ENCODE measurements around the gene OGFRL1. TPM values are rescaled to one million over a fixed set of nuclear protein-coding genes. Genes with fewer than 3 reads are reported as not detected.
A peak's percentile ranks its signal among the peaks of the same experiment; 100 is the strongest.

Gene OGFRL1
- total RNA-seq, 4 donors from 2014 or later = 35.5 to 73.3 (median 65.7) TPM

- no peak for TF ChIP-seq POLR2A (IDR thresholded peaks at IDR 0.05)
- TF ChIP-seq POLR2AphosphoS5 (IDR thresholded peaks at IDR 0.05) = no peak
- no peak for TF ChIP-seq EP300 (IDR thresholded peaks at IDR 0.05)
- TF ChIP-seq CTCF (IDR thresholded peaks at IDR 0.05) = no peak
- 95% methylated on average over 1 of the region's 1 CpG for WGBS
- no peak overlapping the region for H3K27ac ChIP-seq
Observed at GRCh38 chr6:71333050-71333449, 44.4 kb downstream of the OGFRL1 start.

DNA sequence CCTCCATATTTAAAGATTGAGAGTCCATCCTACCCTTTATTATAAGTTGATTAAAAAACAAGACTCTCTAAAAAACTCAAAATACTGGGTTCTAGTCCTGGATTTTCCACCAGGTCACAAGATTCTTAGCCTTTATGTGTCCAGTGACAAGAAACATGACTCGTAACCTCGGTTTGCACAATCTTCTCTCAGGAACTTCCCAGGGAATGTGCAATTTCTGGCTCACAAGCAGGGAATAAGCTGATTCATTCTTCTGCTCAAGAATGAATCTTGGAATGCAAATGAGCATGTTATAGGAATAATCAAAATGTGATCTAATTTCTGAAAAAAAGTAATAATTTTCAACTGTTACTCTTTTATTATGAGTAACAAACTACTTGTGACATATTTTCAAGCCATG is 45.1 kb downstream of the OGFRL1 start:
- peaks cover 4% of the 10 kb centered on the region for H3K4me1 ChIP-seq
- no peak overlapping the region for H3K27ac ChIP-seq
- H3K36me3 ChIP-seq = no peaks in the 10 kb centered on the region
- no peak for DNase-seq (ENCODE audit: low spot score in 2 of 2)
- H3K4me3 ChIP-seq = no peak overlapping the region
- TF ChIP-seq EP300 (IDR thresholded peaks at IDR 0.05) (no peak), POLR2AphosphoS5 (IDR thresholded peaks at IDR 0.05) (peak in 1 of 3 donors; percentile 16)
- H3K9me3 ChIP-seq = no peaks in the 10 kb centered on the region
- no peaks in the 10 kb centered on the region for H3K27me3 ChIP-seq
- WGBS = 57% methylated on average over 2 of the region's 2 CpGs

More at GRCh38 chr6:71333050-71333449, 44.4 kb downstream of the OGFRL1 start:
- Histone ChIP-seq H3K4me1 (peaks cover 4% of the 10 kb centered on the region), H3K36me3 (no peaks in the 10 kb centered on the region), H3K27me3 (no peaks in the 10 kb centered on the region), H3K4me3 (no peak overlapping the region), H3K9me3 (no peaks in the 10 kb centered on the region)
- no peak for DNase-seq (ENCODE audit: low spot score in 2 of 2)

DNA sequence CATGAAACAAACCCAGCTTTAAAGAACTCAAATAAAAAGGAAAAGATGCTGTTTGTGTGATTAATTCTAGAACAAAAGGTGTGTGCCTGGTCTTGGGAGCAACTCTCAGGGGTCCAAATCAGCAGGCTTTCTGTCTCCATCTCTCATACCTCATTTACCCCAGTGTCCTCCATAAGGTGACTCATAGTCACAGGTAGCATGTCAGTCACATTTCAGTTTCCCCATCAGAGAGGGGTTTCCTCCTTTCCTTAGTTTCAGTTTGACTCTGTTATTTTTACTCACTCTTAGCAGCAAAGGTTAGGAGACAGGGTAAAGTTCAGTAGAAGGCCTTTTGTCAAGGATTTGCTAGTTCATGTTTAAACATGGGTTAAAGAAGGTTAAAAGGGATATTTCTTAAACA is 46.2 kb downstream of the OGFRL1 start:
- H3K27ac ChIP-seq = no peak overlapping the region
- peaks cover 4% of the 10 kb centered on the region for H3K4me1 ChIP-seq
- no peaks in the 10 kb centered on the region for H3K9me3 ChIP-seq
- no peak for DNase-seq (ENCODE audit: low spot score in 2 of 2)
- H3K36me3 ChIP-seq = no peaks in the 10 kb centered on the region
- H3K27me3 ChIP-seq = no peaks in the 10 kb centered on the region
- H3K4me3 ChIP-seq = no peak overlapping the region
- TF ChIP-seq POLR2AphosphoS5 (IDR thresholded peaks at IDR 0.05) = no peak
- TF ChIP-seq EP300 (IDR thresholded peaks at IDR 0.05) = no peak
- no peak for TF ChIP-seq CTCF (IDR thresholded peaks at IDR 0.05)
- no peak for TF ChIP-seq POLR2A (IDR thresholded peaks at IDR 0.05)

DNA sequence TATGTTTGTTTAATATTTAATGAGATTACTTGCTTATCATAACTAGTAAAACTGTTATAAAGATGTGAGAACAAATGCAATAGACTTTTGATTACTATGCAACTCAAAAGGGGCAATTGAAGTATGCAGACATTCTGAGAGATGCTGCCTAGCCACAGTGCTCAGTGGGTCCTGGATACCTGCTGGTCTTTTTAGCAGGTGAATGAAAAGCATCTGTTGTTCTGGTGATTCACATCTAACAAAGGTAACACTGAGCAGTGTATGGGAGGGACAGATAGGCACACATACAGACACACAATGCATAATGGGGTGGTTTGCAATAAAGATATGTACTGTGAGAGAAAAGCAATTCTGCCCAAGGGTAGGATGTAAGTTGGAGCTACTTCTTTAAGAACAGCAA is 46.9 kb downstream of the OGFRL1 start:
- H3K27me3 ChIP-seq = no peaks in the 10 kb centered on the region
- no peak overlapping the region for H3K27ac ChIP-seq
- DNase-seq (ENCODE audit: low spot score in 2 of 2) = no peak
- TF ChIP-seq POLR2A (IDR thresholded peaks at IDR 0.05) (no peak), CTCF (IDR thresholded peaks at IDR 0.05) (no peak), POLR2AphosphoS5 (IDR thresholded peaks at IDR 0.05) (no peak), EP300 (IDR thresholded peaks at IDR 0.05) (no peak)
- peaks cover 4% of the 10 kb centered on the region for H3K4me1 ChIP-seq
- H3K36me3 ChIP-seq = no peaks in the 10 kb centered on the region
- H3K4me3 ChIP-seq = no peak overlapping the region
- H3K9me3 ChIP-seq = no peaks in the 10 kb centered on the region

GRCh38 chr6:71336901-71337300 is 48.3 kb downstream of the OGFRL1 start:
- no peak for DNase-seq (ENCODE audit: low spot score in 2 of 2)
- Histone ChIP-seq H3K36me3 (no peaks in the 10 kb centered on the region), H3K4me1 (peaks cover 4% of the 10 kb centered on the region), H3K9me3 (no peaks in the 10 kb centered on the region), H3K27ac (no peak overlapping the region), H3K27me3 (no peaks in the 10 kb centered on the region), H3K4me3 (no peak overlapping the region)
- no peak for TF ChIP-seq POLR2AphosphoS5 (IDR thresholded peaks at IDR 0.05)
- no peak for TF ChIP-seq EP300 (IDR thresholded peaks at IDR 0.05)
- TF ChIP-seq CTCF (IDR thresholded peaks at IDR 0.05) = no peak
- TF ChIP-seq POLR2A (IDR thresholded peaks at IDR 0.05) = no peak
- 40% methylated on average over 2 of the region's 2 CpGs for WGBS

Measured in suprapubic skin (tissue), 4 donors.